IPS-18a (cell line): ENCODE data around the gene MAP2.
A peak's percentile ranks its signal among the peaks of the same experiment; 100 is the strongest.

Experiments
- H3K27ac ChIP-seq: one replicate; pipeline ENCODE4 v1.5.1; 2013; ENCODE audit warnings: low read length
- H3K27me3 ChIP-seq: one replicate; pipeline ENCODE4 v1.6.1; 2013; ENCODE audit warnings: mild to moderate bottlenecking, low read length; ENCODE audit not compliant: control insufficient read depth, insufficient read depth
- H3K36me3 ChIP-seq: one replicate; pipeline ENCODE4 v1.6.1; 2013; ENCODE audit warnings: low read depth, low read length; ENCODE audit not compliant: control insufficient read depth
- H3K4me1 ChIP-seq: one replicate; pipeline ENCODE4 v1.6.1; 2013; ENCODE audit warnings: low read depth, low read length; ENCODE audit not compliant: control insufficient read depth
- H3K4me3 ChIP-seq: one replicate; pipeline ENCODE4 v1.5.1; 2013; ENCODE audit warnings: low read length
- H3K9ac ChIP-seq: one replicate; pipeline ENCODE4 v1.6.1; 2013; ENCODE audit warnings: mild to moderate bottlenecking, low read length, moderate library complexity
- H3K9me3 ChIP-seq: one replicate; pipeline ENCODE4 v1.6.1; 2013; ENCODE audit warnings: low read depth, low read length; ENCODE audit not compliant: control insufficient read depth

The MAP2 gene

GRCh38 chr2:209426432-209426831, 2.6 kb downstream of the MAP2 start:
- Histone ChIP-seq H3K27me3 (peaks cover 7% of the 10 kb centered on the region), H3K9me3 (no peaks in the 10 kb centered on the region), H3K36me3 (no peaks in the 10 kb centered on the region), H3K9ac (no peak overlapping the region), H3K27ac (no peak overlapping the region), H3K4me1 (peaks cover 35% of the 10 kb centered on the region), H3K4me3 (no peak overlapping the region)

- Histone ChIP-seq H3K27ac (no peak overlapping the region), H3K9ac (no peak overlapping the region), H3K9me3 (no peaks in the 10 kb centered on the region), H3K4me1 (peaks cover 31% of the 10 kb centered on the region), H3K36me3 (no peaks in the 10 kb centered on the region), H3K4me3 (no peak overlapping the region), H3K27me3 (no peaks in the 10 kb centered on the region)
Measured at GRCh38 chr2:209431701-209432100, 7.9 kb downstream of the MAP2 start.

GRCh38 chr2:209441541-209441940, 17.7 kb downstream of the MAP2 start:
- Histone ChIP-seq H3K4me3 (no peak overlapping the region), H3K27me3 (no peaks in the 10 kb centered on the region), H3K36me3 (no peaks in the 10 kb centered on the region), H3K9ac (no peak overlapping the region), H3K9me3 (no peaks in the 10 kb centered on the region), H3K27ac (no peak overlapping the region), H3K4me1 (peaks cover 14% of the 10 kb centered on the region)

- no peaks in the 10 kb centered on the region for H3K9me3 ChIP-seq
- no peak overlapping the region for H3K9ac ChIP-seq
- H3K27me3 ChIP-seq: no peaks in the 10 kb centered on the region
- H3K4me1 ChIP-seq: peaks cover 14% of the 10 kb centered on the region
- no peaks in the 10 kb centered on the region for H3K36me3 ChIP-seq
- H3K4me3 ChIP-seq: no peak overlapping the region
- no peak overlapping the region for H3K27ac ChIP-seq
Measured at GRCh38 chr2:209442939-209443338, 19.1 kb downstream of the MAP2 start.

GRCh38 chr2:209445485-209445884, 21.6 kb downstream of the MAP2 start:
- Histone ChIP-seq H3K27ac (no peak overlapping the region), H3K9ac (no peak overlapping the region)

GRCh38 chr2:209451209-209451834, 27.5 kb downstream of the MAP2 start:
- H3K36me3 ChIP-seq: no peaks in the 10 kb centered on the region
- H3K9ac ChIP-seq: peak overlapping the region; percentile 21
- H3K9me3 ChIP-seq: no peaks in the 10 kb centered on the region
- H3K27ac ChIP-seq: peak overlapping the region; percentile 10
- peaks cover 24% of the 10 kb centered on the region for H3K4me1 ChIP-seq
- H3K27me3 ChIP-seq: no peaks in the 10 kb centered on the region
- H3K4me3 ChIP-seq: peak overlapping the region; percentile 1

More at GRCh38 chr2:209445485-209445884, 21.6 kb downstream of the MAP2 start:
- Histone ChIP-seq H3K4me1 (peaks cover 15% of the 10 kb centered on the region), H3K4me3 (no peak overlapping the region), H3K36me3 (no peaks in the 10 kb centered on the region), H3K9me3 (no peaks in the 10 kb centered on the region), H3K27me3 (no peaks in the 10 kb centered on the region)

- H3K4me3 ChIP-seq: no peak overlapping the region
- no peaks in the 10 kb centered on the region for H3K9me3 ChIP-seq
- H3K27me3 ChIP-seq: no peaks in the 10 kb centered on the region
- peaks cover 37% of the 10 kb centered on the region for H3K4me1 ChIP-seq
- H3K27ac ChIP-seq: no peak overlapping the region
- H3K9ac ChIP-seq: no peak overlapping the region
- no peaks in the 10 kb centered on the region for H3K36me3 ChIP-seq
Measured at GRCh38 chr2:209456489-209456888, 32.6 kb downstream of the MAP2 start.

GRCh38 chr2:209458008-209458979, 34.4 kb downstream of the MAP2 start:
- Histone ChIP-seq H3K4me1 (peaks cover 21% of the 10 kb centered on the region), H3K4me3 (peak overlapping the region; percentile 18), H3K36me3 (no peaks in the 10 kb centered on the region), H3K27ac (no peak overlapping the region), H3K9ac (no peak overlapping the region), H3K27me3 (no peaks in the 10 kb centered on the region), H3K9me3 (no peaks in the 10 kb centered on the region)

- Histone ChIP-seq H3K9me3 (no peaks in the 10 kb centered on the region), H3K4me1 (peaks cover 21% of the 10 kb centered on the region), H3K36me3 (no peaks in the 10 kb centered on the region), H3K27ac (no peak overlapping the region), H3K27me3 (no peaks in the 10 kb centered on the region), H3K9ac (no peak overlapping the region), H3K4me3 (no peak overlapping the region)
Measured at GRCh38 chr2:209459359-209459758, 35.5 kb downstream of the MAP2 start.

- Histone ChIP-seq H3K36me3 (no peaks in the 10 kb centered on the region), H3K9me3 (no peaks in the 10 kb centered on the region), H3K4me3 (no peak overlapping the region), H3K27ac (no peak overlapping the region), H3K9ac (no peak overlapping the region), H3K4me1 (peaks cover 21% of the 10 kb centered on the region), H3K27me3 (no peaks in the 10 kb centered on the region)
Measured at GRCh38 chr2:209460151-209460761, 36.4 kb downstream of the MAP2 start.

- H3K4me3 ChIP-seq: no peak overlapping the region
- no peaks in the 10 kb centered on the region for H3K9me3 ChIP-seq
- no peaks in the 10 kb centered on the region for H3K36me3 ChIP-seq
- no peak overlapping the region for H3K9ac ChIP-seq
- H3K4me1 ChIP-seq: peaks cover 11% of the 10 kb centered on the region
- no peaks in the 10 kb centered on the region for H3K27me3 ChIP-seq
- no peak overlapping the region for H3K27ac ChIP-seq
Measured at GRCh38 chr2:209463226-209463625, 39.4 kb downstream of the MAP2 start.
